ENCODE measurements around the gene MEF2A.

DNA sequence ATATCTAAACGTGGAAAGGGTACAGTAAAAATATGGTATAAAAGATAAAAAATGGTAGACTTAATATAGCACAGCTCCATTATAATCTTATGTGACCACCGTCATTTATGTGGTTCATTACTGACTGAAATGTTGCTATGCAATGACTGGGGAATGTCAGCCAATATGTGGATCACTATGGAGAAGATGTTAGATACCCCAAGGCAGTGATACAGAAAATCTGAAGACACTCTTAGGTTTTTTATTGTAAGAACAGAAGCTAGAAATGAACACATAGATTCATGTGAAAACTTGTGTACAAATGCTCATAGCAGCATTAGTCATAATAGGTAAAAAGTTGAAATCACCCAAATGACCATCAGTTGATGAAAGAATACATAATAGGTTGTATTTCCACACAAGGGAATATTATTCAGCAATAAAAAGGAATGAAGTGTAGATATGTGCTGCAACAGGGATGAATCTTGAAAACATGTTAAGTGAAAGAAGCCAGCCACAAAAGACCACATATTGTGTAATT, 18.4 kb downstream of the MEF2A start:
- no peak for TF ChIP-seq POLR2A (IDR thresholded peaks at IDR 0.05)
- no peak for TF ChIP-seq CTCF (IDR thresholded peaks at IDR 0.05)
- TF ChIP-seq EP300 (IDR thresholded peaks at IDR 0.05), result no peak
